ENCODE data around the gene ARMC6.

ARMC6 gene

DNA sequence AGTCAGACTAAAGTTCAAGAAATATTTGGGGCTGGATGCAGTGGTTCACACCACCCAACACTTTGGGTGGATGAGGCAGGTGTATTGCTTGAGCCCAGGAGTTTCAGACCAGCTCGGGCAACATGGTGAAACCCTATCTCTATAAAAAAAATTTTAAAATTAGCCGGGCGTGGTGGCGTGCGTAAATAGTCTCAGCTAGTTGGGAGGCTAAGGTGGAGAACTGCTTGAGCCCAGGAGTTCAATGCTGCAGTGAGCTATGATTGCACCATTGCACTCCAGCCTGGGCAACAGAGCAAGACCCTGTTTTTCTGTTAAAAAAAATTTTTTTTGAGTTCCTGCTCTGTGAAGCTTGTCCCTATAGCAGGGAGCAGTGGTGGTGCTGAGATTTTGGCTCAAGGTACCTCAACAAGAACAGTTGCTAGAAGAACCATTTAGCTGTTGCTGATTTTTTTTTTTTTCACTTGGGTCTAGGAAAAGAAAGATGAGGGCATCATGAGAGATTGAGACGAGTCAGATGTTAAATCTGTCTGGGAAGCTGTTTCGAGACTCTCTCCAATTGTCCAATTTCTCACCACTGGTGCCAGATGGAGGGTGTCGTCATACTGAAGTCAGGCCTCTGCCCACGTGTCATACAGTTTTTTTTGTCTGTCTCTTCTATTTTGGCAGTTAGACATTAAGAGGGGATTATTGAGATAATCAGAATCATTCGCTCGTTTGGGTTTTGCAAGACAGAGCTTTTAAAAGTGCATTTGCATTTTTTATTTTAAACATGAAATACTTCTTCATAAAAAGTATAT lies 34.1 kb downstream of the ARMC6 start:
- TF ChIP-seq, protein P1, sequence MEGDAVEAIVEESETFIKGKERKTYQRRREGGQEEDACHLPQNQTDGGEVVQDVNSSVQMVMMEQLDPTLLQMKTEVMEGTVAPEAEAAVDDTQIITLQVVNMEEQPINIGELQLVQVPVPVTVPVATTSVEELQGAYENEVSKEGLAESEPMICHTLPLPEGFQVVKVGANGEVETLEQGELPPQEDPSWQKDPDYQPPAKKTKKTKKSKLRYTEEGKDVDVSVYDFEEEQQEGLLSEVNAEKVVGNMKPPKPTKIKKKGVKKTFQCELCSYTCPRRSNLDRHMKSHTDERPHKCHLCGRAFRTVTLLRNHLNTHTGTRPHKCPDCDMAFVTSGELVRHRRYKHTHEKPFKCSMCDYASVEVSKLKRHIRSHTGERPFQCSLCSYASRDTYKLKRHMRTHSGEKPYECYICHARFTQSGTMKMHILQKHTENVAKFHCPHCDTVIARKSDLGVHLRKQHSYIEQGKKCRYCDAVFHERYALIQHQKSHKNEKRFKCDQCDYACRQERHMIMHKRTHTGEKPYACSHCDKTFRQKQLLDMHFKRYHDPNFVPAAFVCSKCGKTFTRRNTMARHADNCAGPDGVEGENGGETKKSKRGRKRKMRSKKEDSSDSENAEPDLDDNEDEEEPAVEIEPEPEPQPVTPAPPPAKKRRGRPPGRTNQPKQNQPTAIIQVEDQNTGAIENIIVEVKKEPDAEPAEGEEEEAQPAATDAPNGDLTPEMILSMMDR (conservative IDR thresholded peaks at IDR 0.05) = no peak
- no peak overlapping the region for H3K27ac ChIP-seq

DNA sequence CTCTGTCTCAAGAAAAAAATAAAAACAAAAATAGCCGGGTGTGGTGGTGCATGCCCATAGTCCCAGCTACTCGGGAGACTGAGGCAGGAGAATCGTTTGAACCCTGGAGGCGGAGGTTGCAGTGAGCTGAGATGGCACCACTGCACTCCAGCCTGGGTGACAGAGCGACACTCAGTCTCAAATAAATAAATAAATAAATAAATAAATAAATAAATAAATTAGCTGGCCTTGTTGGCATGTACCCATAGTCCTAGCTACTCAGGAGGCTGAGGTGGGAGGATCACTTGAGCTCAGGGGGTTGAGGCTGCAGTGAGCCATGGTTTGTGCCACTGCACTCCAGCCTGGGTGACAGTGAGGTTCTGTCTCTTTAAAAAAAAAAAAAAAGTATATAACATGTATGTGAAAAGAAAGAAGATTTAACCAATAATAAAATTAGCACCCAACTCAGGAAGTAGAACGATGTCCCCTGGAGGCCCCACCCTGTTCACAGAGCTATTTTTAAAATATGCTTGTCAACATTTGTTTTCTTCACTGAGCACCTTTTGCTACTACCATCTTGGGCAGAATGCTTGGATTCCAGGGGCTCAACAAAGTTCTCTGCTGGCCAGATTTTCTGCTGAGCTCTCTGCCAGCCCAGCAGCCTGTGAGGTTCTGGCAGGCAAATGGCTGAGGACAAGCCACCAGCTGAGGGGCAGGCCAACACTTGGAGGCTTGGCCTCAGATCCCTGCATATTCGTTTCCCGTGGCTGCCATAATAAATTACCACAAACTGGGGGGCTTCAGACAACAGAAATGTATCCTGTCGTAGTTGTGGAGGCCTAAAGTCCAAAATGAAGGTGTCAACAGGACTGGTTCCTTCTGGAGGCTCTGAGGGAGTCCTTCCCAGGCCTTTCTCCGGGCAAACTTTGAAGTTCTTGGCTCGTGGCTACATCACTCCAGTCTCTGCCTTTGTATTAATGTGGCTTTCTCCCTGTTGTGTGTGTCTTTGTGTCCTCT lies 35.6 kb downstream of the ARMC6 start:
- TF ChIP-seq, protein P1 (conservative IDR thresholded peaks at IDR 0.05) = no peak
- no peak overlapping the region for H3K27ac ChIP-seq

- H3K27ac ChIP-seq = no peak overlapping the region
- TF ChIP-seq, protein P1 (conservative IDR thresholded peaks at IDR 0.05) = no peak
Measured at GRCh38 chr19:19071897-19072296, 38.5 kb downstream of the ARMC6 start.

- H3K27ac ChIP-seq = peak overlapping the region; percentile 49
Measured at GRCh38 chr19:19074196-19074882, 40.9 kb downstream of the ARMC6 start.

GRCh38 chr19:19075126-19075525 lies 41.7 kb downstream of the ARMC6 start:
- H3K27ac ChIP-seq = no peak overlapping the region
- TF ChIP-seq, protein P1 (conservative IDR thresholded peaks at IDR 0.05) = no peak

More at GRCh38 chr19:19074196-19074882, 40.9 kb downstream of the ARMC6 start:
- TF ChIP-seq, protein P1 (conservative IDR thresholded peaks at IDR 0.05) = no peak

DNA sequence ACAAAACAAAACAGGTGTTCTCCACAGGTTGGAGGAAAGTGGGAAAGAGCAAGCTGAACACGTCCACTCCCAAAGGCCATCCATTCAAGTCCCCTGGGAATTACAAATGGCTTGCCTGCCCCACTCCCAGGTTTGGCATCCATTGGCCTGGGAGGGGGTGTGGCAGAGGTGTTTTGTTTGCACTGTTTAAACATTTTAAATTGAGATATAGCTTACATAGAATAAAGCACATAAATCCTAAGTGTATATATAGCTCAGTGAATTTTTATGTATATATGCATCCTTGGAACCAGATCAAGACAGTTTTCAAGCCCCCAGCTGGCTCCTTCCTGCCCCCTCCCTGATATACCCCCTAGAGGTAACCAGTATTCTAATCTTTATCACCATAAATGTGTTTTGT lies 43.1 kb downstream of the ARMC6 start:
- TF ChIP-seq, protein P1 (conservative IDR thresholded peaks at IDR 0.05) = no peak
- H3K27ac ChIP-seq = no peak overlapping the region
